GM19324 (cell line): ENCODE measurements around the gene CD300A.
A peak's percentile ranks its signal among the peaks of the same experiment; 100 is the strongest.

Experiments used
- ATAC-seq: cut with Tn5 transposase; IDR thresholded peaks from one replicate; pipeline ENCODE4 v1.9.1; 2021; ENCODE audit warnings: mild to moderate bottlenecking, moderate library complexity; ENCODE audit not compliant: unreplicated experiment, low FRiP score

Gene CD300A

GRCh38 chr17:74466111-74466827 lies at the start of gene CD300A:
Gene CD300A (plus strand): TSS chr17:74466634. CDS start chr17:74466704, 70 bp downstream.
- no peak for ATAC-seq

GRCh38 chr17:74417178-74418045 lies 49.0 kb upstream of the CD300A start:
- peak; percentile 77 for ATAC-seq

- no peak for ATAC-seq
These were observed 46.5 kb upstream of the CD300A start for GRCh38 chr17:74419928-74420411.

GRCh38 chr17:74424117-74424516 lies 42.3 kb upstream of the CD300A start:
- ATAC-seq: no peak

GRCh38 chr17:74424657-74425056 lies 41.8 kb upstream of the CD300A start:
- ATAC-seq: no peak

- ATAC-seq: no peak
These were observed 39.8 kb upstream of the CD300A start for GRCh38 chr17:74426551-74427047.

GRCh38 chr17:74427048-74427762 lies 39.2 kb upstream of the CD300A start:
- ATAC-seq: no peak

- ATAC-seq: no peak
These were observed 38.7 kb upstream of the CD300A start for GRCh38 chr17:74427763-74428153.

- no peak for ATAC-seq
These were observed 36.6 kb upstream of the CD300A start for GRCh38 chr17:74429604-74430384.

- no peak for ATAC-seq
These were observed 36.1 kb upstream of the CD300A start for GRCh38 chr17:74430385-74430705.

GRCh38 chr17:74430706-74431567 lies 35.5 kb upstream of the CD300A start:
- ATAC-seq: no peak

- no peak for ATAC-seq
These were observed 34.6 kb upstream of the CD300A start, which contains the start of gene GPRC5C for GRCh38 chr17:74431568-74432423. Gene GPRC5C (plus strand): TSS chr17:74432088. CDS start chr17:74439777, 7,689 bp downstream.

- no peak for ATAC-seq
These were observed 34.1 kb upstream of the CD300A start for GRCh38 chr17:74432424-74432690.

- ATAC-seq: no peak
These were observed 33.6 kb upstream of the CD300A start for GRCh38 chr17:74432766-74433391.

GRCh38 chr17:74433421-74434121 lies 32.9 kb upstream of the CD300A start:
- no peak for ATAC-seq

- ATAC-seq: no peak
These were observed 30.6 kb upstream of the CD300A start for GRCh38 chr17:74435775-74436359.

- no peak for ATAC-seq
These were observed 28.7 kb upstream of the CD300A start for GRCh38 chr17:74437702-74438101.
